ENCODE results near the gene NIPAL4.

- TF ChIP-seq, protein P1, sequence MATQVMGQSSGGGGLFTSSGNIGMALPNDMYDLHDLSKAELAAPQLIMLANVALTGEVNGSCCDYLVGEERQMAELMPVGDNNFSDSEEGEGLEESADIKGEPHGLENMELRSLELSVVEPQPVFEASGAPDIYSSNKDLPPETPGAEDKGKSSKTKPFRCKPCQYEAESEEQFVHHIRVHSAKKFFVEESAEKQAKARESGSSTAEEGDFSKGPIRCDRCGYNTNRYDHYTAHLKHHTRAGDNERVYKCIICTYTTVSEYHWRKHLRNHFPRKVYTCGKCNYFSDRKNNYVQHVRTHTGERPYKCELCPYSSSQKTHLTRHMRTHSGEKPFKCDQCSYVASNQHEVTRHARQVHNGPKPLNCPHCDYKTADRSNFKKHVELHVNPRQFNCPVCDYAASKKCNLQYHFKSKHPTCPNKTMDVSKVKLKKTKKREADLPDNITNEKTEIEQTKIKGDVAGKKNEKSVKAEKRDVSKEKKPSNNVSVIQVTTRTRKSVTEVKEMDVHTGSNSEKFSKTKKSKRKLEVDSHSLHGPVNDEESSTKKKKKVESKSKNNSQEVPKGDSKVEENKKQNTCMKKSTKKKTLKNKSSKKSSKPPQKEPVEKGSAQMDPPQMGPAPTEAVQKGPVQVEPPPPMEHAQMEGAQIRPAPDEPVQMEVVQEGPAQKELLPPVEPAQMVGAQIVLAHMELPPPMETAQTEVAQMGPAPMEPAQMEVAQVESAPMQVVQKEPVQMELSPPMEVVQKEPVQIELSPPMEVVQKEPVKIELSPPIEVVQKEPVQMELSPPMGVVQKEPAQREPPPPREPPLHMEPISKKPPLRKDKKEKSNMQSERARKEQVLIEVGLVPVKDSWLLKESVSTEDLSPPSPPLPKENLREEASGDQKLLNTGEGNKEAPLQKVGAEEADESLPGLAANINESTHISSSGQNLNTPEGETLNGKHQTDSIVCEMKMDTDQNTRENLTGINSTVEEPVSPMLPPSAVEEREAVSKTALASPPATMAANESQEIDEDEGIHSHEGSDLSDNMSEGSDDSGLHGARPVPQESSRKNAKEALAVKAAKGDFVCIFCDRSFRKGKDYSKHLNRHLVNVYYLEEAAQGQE (IDR thresholded peaks at IDR 0.05; ENCODE audit: insufficient read depth in 1 of 2, low read depth in 2 of 2, low read length in 1 of 2): no peak
- TF ChIP-seq CTCF (IDR thresholded peaks at IDR 0.05) (no peak), POLR2AphosphoS5 (IDR thresholded peaks at IDR 0.05; ENCODE audit: low read depth, low read length) (no peak), TCF7L2 (IDR thresholded peaks at IDR 0.05; ENCODE audit: low read depth, low read length) (no peak)
Measured at GRCh38 chr5:157464519-157465171, 4.6 kb downstream of the NIPAL4 start.
